VCaP (cell line): ENCODE results near the gene PIK3CD.

Experiments
- H3K27ac ChIP-seq: fragments of 450-650 bp; 2 replicates; pipeline ENCODE4 v1.5.1; 2017
- TF ChIP-seq, protein P1 (sequence below): fragments of 450-650 bp; conservative IDR thresholded peaks from 2 replicates; pipeline ENCODE4 v1.5.1; 2017; ENCODE audit warnings: mild to moderate bottlenecking, moderate library complexity

The PIK3CD gene

DNA sequence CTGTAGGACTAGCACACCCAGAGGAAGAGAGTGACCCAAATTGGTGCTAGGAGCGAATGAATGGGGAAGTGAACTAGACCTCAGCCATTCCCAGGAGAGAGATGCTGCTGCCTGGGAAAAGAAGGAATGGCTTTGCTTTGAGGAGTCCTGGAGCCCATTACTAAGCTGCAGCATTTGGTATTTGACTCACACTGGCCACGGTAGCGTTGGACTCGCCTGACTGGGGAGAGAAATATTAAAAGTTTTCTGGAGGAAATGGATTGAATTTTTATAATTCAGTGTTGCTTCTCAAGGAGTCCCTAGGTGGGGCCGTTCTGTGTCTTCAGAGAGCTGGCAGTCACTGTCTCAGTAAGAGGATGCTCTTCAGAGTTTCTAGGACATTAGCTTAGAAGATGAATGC is 40.2 kb downstream of the PIK3CD start:
- TF ChIP-seq, protein P1, sequence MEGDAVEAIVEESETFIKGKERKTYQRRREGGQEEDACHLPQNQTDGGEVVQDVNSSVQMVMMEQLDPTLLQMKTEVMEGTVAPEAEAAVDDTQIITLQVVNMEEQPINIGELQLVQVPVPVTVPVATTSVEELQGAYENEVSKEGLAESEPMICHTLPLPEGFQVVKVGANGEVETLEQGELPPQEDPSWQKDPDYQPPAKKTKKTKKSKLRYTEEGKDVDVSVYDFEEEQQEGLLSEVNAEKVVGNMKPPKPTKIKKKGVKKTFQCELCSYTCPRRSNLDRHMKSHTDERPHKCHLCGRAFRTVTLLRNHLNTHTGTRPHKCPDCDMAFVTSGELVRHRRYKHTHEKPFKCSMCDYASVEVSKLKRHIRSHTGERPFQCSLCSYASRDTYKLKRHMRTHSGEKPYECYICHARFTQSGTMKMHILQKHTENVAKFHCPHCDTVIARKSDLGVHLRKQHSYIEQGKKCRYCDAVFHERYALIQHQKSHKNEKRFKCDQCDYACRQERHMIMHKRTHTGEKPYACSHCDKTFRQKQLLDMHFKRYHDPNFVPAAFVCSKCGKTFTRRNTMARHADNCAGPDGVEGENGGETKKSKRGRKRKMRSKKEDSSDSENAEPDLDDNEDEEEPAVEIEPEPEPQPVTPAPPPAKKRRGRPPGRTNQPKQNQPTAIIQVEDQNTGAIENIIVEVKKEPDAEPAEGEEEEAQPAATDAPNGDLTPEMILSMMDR, result no peak
- no peak overlapping the region for H3K27ac ChIP-seq

DNA sequence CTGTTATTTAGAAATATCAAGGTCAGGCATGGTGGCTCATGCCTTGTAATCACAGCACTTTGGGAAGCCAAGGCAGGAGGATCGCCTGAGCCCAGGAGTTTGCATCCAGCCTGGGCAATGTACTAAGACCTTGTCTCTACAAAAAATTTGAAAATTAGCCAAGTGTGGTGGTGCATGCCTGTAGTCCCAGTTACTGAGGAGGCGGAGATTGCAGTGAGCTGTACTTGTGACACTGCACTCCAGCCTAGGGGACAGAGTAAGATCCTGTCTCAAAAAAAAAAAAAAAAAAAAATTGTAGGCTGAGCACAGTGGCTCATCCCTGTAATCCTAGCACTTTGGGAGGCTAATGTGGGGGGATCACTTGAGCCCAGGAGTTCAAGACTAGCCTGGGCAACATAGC is 45.3 kb downstream of the PIK3CD start:
- no peak overlapping the region for H3K27ac ChIP-seq
- TF ChIP-seq, protein P1, result no peak

DNA sequence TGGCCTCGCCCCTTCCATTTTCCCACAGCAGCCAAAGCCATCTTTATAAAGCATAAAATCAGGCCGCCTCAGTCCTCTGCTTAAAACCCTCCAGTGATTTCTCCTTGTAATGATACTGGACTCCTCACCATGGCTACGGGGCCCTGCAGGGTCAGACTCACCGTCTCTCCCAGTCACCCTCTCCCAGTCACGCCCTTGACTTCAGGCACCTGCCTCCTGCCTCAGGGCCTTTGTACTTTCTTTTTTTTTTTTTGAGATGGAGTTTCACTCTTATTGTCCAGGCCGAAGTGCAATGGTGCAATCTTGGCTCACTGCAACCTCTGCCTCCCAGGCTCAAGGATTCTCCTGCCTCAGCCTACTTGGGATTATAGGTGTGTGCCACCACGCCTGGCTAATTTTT is 47.8 kb downstream of the PIK3CD start:
- no peak overlapping the region for H3K27ac ChIP-seq
- TF ChIP-seq, protein P1, result no peak

DNA sequence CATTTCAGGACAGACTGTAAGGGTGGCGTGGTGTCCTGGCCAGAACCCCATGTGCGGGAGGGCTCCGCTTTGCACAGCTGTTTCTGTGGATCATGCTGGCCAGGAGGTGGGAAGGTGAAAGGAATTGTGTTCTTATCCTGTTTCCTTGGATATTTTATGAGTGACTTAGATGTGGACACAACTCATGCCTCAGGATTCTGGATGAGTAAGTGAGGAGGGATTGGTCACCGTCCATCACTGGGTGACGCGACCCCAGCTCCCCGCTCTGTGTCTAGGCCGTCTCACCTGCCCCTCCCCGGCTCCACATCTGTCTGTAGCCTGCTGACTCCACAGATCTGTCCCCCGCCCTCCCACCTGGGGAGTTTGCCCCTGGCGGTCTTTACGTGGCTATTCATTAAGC is 48.8 kb downstream of the PIK3CD start:
- TF ChIP-seq, protein P1, result no peak
- no peak overlapping the region for H3K27ac ChIP-seq

DNA sequence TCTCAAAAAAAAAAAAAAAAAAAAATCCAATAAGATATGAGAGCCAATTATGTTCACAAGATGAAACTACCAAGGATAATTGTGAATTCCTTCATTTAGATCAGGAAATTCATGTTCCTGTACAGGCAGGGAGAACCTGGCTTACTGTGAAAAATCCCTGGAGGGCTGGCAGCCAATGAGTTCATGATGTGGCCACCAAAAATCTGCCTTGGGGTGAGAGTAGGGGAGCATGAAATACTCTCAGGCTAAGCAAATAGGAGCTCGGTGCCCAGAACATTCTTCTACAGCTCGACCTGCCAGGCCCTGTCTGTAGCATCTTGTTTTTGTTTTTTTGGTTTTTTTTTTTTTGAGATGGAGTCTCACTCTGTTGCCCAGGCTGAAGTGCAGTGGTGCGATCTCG is 50.1 kb downstream of the PIK3CD start:
- TF ChIP-seq, protein P1, result no peak
- no peak overlapping the region for H3K27ac ChIP-seq

DNA sequence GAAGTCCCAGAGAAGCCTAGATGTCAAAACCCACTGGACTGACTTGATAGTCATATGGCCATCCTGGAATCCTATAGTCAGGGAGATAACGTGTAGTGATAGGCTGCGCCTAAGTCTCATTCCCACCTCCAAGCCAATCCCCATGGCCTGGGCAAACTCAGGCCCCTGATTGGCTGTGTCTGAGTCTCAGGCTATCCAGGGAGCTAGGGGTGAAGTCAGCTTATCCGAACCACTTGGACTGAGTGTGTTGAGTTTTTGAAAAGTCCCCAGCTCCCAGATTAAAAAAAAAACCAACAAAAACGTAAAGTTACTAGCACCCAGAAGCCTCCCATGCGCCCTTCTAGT is 51.6 kb downstream of the PIK3CD start:
- no peak overlapping the region for H3K27ac ChIP-seq
- TF ChIP-seq, protein P1, result no peak

DNA sequence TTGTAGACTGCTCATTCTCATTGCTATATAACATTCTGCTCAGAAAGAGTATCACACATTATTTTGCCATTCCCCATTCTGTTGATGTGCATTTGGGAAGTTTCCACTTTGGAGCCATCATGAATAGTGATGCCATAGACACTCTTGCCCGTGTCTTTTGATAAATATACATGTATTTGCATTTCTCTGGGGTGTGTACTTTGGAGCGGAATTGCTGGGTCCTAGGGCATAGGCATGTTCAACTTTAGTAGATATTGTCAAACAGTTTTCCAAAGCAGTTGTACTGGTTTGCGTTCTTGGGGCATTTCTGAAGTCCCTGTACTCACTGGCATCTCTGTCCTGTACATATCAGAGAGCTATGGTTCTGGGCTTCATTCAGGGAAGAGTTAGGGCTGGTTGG is 52.1 kb downstream of the PIK3CD start:
- H3K27ac ChIP-seq, result no peak overlapping the region
- TF ChIP-seq, protein P1, result no peak
